ENCODE data around the gene GPRASP1.

GRCh38 chrX:102654696-102655095, 3.4 kb downstream of the GPRASP1 start:
- TF ChIP-seq EZH2 (IDR thresholded peaks at IDR 0.05; ENCODE audit: borderline replicate concordance, low read depth, low read length, severe bottlenecking) (no peak), CTCF (IDR thresholded peaks at IDR 0.05; ENCODE audit: borderline replicate concordance, extremely low read depth, low read length, poor library complexity, severe bottlenecking) (no peak)
